Subcutaneous preadipocyte (primary cell): ENCODE results near the gene HUNK. TPM values are rescaled to one million over a fixed set of nuclear protein-coding genes. Genes with fewer than 3 reads are reported as not detected.

Source experiments
- total RNA-seq: library from RNA; depleted of rRNA; stranded (reverse); fragments of >200 nt; gene quantifications from 2 replicates; pipeline ENCODE4 v1.2.3, GENCODE V29; 2012

The HUNK gene
- under 0.01 and 0.37 TPM in 2 replicates for total RNA-seq

GRCh38 chr21:31872452-31873274 is at the start of gene HUNK:
TSS of gene HUNK (plus strand) at chr21:31873020. CDS start at chr21:31873675, 655 bp downstream.

Other genes starting within 250 kb of the HUNK start
- 163 and 259 TPM in 2 replicates for gene SOD1, start 213.3 kb upstream of the HUNK start, total RNA-seq
- gene SCAF4, start 140.9 kb upstream of the HUNK start, total RNA-seq = 10.3 and 12.5 TPM in 2 replicates